ENCODE data around the gene RPA1. TPM values are rescaled to one million over a fixed set of nuclear protein-coding genes. Genes with fewer than 3 reads are reported as not detected.
"Not testable (repeated sequence)": the region's sequence is repeated elsewhere in the genome, so short reads cannot be mapped to it uniquely, and the experiment has no call there.

RPA1 gene
- polyA plus RNA-seq, 3 donors = 17.1 to 25.8 (median 23.6) TPM

DNA sequence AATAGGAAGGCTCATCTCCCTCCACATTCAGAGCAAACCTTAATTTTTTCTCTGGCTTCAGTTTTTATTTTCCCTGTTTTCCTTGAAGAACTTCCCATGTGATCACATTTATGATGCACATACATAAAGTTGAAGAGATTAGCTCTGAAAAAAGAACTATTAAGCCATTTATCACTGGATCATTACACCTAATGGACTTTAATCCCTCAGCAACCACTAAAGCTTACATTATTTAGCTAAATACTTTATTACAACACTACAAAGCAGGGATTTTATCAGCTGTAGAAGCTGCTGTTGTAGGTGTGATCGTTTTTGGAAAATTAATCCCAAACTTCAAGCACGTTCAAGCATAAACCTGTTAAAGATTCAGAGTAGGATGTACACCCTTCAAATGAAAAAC, 21.2 kb upstream of the RPA1 start:
- WGBS, 3 donors = 53 to 86% (median 84%) methylated on average over 2 of the region's 2 CpGs
- no peak overlapping the region for H3K27ac ChIP-seq (ENCODE audit: low read depth, low read length)

DNA sequence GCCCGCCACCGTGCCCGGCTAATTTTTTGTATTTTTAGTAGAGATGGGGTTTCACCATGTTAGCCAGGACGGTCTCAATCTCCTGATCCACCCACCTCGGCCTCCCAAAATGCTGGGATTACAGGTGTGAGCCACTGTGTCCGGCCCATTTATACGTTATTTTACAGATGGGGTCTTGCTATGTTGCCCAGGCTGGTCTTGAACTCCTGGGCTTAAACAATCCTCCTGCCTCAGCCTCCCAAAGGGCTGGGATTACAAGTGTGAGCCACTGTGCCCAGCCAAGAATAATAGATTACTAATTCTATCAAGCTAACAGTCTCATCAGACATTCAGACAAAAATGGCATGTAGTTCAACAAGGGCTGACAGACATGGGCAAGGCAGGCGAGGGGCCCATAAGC, 20.0 kb upstream of the RPA1 start:
- not testable (repeated sequence) for H3K27ac ChIP-seq (ENCODE audit: low read depth, low read length)
- WGBS, 3 donors = 97 to 99% (median 98%) methylated on average over 7 to 8 of the region's 8 CpGs

DNA sequence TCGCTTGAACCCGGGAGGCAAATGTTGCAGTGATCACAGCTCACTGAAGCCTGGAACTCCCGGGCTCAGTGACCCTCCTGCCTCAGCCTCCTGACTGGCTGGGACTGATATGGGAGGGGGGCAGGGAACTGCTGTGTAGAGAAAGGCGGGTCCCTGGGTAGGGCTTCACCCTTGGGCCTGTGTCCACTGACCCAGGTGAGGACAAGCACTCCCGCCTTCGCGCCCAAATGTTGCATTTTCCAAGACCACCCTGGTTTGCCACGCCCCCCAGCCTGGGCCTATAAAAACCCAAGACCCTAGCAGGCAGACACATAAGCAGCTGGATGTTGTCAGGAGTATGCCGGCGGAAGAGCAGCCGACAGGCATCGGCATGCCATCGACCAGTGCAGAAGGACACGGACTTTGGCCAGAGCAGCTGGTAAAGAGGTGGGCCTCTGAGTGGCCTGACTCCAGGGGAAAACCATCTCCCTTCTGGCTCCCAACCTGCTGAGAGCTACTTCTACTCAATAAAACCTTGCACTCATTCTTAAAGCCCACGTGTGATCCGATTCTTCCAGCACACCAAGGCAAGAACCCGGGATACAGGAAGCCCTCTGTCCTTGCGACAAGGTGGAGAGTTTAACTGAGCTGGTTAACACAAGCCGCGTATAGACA, 19.2 kb upstream of the RPA1 start:
- no peak overlapping the region for H3K27ac ChIP-seq (ENCODE audit: low read depth, low read length)
- WGBS, 3 donors = 83 to 93% (median 86%) methylated on average over 20 of the region's 20 CpGs

DNA sequence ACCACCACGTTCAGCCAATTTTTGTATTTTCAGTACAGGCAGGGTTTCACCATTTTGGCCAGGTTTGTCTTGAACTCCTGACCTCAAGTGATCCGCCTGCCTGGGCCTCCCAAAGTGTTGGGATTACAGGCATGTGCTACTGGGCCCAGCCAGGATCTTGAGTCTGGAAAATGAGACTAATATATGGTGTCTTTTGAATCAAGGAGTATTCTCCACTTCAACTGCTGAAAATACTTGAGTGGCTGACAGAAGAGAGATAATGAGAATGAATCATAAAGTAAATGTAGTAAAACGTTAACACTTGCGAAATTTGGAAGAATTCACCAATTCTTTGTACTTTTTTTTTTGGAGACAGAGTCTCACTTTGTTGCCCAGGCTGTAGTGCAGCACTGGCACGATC, 16.7 kb upstream of the RPA1 start:
- WGBS, 3 donors = 78 to 91% (median 79%) methylated on average over 5 of the region's 5 CpGs

DNA sequence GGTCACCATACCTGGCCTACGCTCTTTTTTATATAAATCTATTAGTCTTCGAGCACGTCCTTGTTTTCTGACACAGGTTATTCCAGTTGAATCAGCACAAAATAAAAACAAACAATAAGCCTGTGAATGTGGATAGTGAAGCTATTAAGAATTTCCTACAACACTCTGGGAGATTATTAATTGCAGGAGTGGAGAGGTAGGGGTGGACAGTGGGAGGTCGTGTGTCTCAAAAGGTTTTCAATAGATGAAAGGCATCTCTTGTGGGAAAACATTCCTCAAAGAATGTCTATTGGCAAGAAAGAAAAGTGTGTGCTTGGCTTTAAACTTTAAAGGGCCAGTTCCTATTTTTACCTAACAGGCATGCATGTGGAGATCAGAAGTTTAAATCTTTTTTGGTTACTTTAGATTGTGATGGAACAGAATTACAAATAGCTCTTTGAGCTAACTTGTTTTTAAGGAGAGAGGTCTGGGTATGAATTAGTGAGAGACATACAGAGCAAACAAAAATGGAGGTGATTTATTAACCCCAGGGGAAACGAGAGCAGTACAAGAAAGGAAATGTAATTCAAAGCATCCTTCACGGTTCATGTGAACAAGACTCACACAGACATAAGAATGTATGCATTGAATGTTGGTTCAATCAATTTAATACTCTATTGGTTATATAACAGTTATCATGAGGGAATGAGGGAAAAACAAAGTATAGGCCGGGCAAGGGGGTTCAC, 9.1 kb upstream of the RPA1 start:
- no peak overlapping the region for H3K27ac ChIP-seq (ENCODE audit: low read depth, low read length)
- 59 to 69% (median 68%) methylated on average over 7 of the region's 7 CpGs for WGBS, 3 donors

More for the DNA sequence above, 16.7 kb upstream of the RPA1 start:
- no peak overlapping the region for H3K27ac ChIP-seq (ENCODE audit: low read depth, low read length)

DNA sequence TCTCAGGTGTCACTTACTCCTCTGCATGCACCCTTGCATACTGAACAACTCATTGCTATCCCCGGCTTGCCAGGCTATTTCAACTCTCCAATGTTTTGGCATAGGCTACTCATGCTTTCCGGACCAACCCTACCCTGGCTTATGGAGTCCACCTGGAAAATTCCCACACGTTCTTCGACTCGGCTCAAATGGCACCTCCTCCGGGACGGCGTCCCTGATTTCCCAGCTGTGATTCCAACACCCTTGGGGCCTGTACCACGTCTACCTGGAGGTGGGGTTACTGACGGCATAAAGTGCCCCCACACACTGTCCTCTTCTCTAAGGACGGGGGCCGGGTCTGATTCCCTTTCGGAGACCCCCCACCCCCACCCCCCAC, 601 bp upstream of the RPA1 start:
- H3K27ac ChIP-seq (ENCODE audit: low read depth, low read length) = no peak overlapping the region
- WGBS, 3 donors = 1 to 2% (median 1%) methylated on average over 13 of the region's 13 CpGs

DNA sequence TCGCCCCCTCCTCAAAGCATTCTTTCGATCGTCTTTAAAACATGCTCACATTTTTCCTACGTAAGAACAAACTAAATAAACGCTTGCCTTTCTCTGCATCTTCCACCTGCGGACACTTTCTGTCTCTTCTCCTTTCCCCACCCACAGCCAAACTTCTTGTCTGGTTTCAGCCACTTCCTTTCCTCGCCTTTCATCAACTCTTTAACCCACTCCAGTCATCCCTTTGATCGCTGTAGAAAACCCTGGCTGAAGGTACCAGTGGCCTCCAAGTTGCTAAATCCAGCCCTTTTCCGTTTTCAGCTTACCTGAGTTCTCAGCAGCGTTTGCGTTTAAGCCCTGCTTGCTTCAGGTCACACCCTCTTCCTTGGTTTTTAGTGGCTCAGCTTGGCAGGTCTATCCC, 483 bp downstream of the RPA1 start:
- WGBS, 3 donors = 1% methylated on average over 11 of the region's 11 CpGs
- no peak overlapping the region for H3K27ac ChIP-seq (ENCODE audit: low read depth, low read length)

DNA sequence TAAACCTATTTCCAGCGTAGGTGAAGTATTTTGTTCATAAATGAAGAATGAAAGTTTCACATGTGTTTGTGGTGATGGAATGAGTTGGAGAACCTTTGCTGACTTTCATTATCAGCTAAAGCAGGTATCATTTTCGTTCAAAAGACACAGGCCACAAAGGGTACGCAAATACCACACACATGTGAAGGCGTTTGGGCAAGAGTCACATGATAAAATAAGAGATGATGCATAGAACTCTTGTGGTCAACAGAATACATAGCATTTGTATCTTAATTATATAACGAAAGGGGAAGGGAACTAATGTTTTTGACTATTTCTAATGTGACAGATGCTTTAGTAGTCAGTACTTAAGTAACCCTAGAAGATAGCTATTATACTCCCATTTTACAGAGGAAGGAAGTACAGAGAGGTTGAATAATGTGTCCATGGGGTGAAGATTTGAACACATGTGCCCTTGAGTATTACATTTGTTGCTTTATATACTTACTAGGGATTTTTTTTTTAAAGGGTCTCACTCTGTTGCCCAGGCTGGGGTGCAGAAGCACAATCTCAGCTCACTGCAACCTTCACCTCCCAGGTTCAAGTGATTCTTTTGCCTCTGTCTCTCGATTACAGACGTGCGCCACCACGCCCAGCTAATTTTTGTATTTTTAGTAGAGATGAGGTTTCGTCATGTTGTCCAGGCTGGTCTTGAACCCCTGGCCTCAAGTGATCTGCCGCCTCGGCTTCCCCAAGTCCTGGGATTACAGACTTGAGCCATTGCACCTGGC, 4.8 kb downstream of the RPA1 start:
- WGBS, 3 donors = 80 to 83% (median 83%) methylated on average over 12 of the region's 12 CpGs
- no peak overlapping the region for H3K27ac ChIP-seq (ENCODE audit: low read depth, low read length)

DNA sequence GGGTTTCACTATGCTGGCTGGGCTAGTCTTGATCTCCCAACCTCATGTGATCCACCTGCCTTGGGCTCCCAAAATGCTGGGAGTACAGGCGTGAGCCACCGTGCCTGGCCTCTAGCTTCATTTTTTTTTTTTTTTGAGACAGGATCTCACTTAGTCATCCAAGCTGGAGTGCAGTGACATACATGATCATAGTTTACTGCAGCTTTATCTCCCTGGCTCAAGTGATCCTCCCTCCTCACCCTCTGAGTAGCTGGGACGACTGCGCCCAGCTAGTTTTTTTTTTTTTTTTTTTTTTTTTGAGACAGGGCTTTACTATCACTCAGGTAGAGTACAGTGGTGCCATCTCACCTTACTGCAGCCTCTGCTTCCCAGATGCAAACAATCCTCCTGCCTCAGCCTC, 9.7 kb downstream of the RPA1 start:
- H3K27ac ChIP-seq (ENCODE audit: low read depth, low read length) = no peak overlapping the region
- WGBS, 3 donors = 93 to 100% (median 95%) methylated on average over 4 of the region's 4 CpGs

DNA sequence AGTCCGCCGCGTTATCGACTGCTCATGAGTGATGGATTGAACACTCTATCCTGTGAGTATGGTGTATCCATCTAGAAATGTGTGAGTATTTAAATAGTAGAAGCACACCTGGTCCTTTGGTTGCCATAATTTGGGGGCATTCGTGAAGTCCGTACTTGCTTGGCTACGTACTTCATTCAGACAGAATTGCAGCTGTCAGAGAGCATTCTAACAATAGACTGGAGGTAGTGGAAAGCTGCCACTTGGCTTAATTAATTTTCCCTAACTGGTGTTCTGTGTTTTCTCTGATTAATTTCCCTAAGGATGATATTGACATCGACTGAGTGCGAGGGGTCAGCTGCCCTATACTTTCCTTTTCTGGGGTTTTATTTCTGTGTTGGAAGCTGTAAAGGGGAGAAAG, 14.1 kb downstream of the RPA1 start:
- no peak overlapping the region for H3K27ac ChIP-seq (ENCODE audit: low read depth, low read length)
- WGBS, 3 donors = 90 to 95% (median 94%) methylated on average over 9 of the region's 9 CpGs

DNA sequence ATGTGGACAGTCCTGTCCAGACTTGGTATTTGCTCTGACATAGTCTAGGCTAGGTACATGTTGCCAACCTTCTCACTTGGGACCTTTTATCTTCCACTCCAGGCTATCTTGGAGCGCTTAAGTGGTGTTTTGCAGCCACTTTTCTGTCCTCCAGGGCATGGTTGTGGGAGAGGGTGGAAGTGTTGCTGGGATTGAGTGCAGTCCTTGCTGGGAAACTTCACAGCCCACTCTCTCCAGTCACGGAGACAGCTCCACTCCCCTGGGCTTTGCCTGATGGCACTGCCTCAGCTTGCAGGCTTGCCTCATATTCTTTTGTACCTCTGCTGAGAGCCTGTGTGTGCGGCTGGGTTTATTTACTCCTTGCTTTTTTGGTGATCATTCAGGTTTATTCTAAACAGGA, 17.4 kb downstream of the RPA1 start:
- 73 to 85% (median 82%) methylated on average over 3 of the region's 3 CpGs for WGBS, 3 donors
- no peak overlapping the region for H3K27ac ChIP-seq (ENCODE audit: low read depth, low read length)

DNA sequence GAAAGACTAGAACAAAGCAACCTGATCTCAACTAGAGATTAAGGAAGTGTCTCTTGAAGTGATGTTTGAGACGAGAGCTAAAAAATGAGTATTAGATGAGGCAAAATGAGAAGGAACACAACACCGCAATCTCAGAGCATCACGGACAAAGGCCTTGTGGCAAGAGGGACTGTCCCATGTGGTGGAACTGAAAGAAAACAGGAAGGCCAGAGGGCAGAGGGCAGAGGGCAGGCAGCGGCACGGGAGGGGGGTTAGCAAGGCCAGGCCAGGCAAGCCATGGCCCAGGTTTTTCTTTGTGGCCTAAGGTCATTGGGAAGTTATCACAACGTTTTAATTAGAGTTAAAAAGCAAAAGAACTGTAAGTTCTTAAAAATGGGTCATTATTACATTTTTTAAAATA, 22.5 kb downstream of the RPA1 start:
- no peak overlapping the region for H3K27ac ChIP-seq (ENCODE audit: low read depth, low read length)
- 67 to 84% (median 79%) methylated on average over 6 of the region's 6 CpGs for WGBS, 3 donors

DNA sequence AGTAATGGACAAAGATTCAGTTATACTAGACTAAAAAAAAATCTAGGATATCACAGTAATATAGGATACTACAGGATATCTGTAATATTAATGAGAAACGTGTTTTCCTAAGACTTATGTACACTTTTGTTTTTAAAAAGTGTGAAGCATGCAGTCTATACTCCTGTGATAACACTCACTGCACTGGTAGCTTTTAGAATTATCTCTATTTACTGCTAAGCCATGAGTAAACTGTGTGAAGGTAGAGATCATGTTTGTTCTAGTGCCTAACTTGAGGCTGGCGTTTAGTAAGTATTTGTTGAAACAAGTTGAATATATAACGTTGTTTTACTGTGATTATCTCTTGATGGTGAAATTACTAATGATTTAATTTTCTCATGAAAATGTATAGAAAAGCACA, 23.9 kb downstream of the RPA1 start:
- 71 to 89% (median 81%) methylated on average over 3 of the region's 3 CpGs for WGBS, 3 donors
- no peak overlapping the region for H3K27ac ChIP-seq (ENCODE audit: low read depth, low read length)

DNA sequence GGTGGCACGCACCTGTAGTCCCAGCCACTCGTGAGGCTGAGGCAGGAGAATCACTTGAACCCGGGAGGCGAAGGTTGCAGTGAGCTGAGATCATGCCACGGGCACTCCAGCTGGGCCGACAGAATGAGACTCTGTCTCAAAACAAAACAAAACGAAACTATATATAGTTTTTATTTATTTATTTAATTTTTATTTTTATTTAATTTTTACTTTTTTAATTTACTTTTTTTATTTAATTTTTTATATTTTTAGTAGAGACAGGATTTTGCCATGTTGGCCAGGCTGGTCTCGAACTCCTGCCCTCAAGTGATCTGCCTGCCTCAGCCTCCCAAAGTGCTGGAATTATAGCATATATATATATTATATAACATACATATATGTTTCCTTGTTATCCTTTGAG, 26.7 kb downstream of the RPA1 start:
- not testable (repeated sequence) for H3K27ac ChIP-seq (ENCODE audit: low read depth, low read length)
- WGBS, 3 donors = 94 to 97% (median 97%) methylated on average over 8 of the region's 8 CpGs

DNA sequence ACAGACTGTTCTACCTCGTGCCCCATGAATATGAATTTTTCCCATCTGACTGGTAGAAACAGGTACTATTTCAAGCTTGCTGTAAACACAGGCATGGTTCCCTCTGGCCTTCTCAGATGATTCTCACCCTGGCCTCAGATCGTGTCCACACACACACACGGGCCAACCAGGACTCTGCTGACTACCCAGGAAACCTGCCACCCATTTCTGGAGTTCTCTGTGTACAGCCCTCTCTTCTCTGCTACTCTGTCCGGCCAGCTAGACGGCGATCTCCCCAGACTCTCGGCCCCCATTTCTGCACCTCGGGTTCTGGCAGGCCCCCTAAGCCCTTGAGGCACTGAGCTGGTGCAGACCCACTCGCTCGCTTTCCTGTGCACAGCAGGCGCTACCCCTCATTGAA, 31.2 kb downstream of the RPA1 start:
- WGBS, 3 donors = 82 to 86% (median 85%) methylated on average over 11 of the region's 11 CpGs
- H3K27ac ChIP-seq (ENCODE audit: low read depth, low read length) = no peak overlapping the region

DNA sequence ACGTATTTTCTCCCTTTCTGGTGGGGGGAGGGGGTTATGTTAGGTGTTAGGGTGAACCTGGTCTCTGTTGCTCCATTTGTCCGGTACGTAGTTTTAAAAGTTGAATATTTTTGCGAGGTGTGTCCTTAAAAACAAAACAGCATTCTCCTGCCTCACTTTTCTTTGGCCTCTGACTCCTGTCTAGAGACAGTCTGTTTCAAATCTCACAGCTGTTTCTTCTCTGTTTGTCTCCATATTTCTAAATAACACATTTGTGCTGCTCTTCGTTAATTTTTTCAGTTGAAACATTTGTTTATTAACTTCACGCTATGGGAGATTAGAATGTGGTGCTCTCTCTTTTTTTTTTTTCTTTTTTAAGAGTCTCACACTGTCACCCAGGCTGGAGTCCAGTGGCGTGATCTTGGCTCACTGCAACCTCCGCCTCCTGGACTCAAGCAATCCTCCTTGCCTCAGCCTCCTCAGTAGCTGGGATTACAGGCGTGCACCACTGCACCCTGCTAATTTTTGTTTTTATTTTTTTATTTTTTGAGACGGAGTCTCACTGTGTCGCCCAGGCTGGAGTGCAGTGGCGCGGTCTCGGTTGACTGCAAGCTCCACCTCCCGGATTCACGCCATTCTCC, 31.7 kb downstream of the RPA1 start:
- WGBS, 3 donors = 85 to 89% (median 87%) methylated on average over 16 of the region's 16 CpGs
- no peak overlapping the region for H3K27ac ChIP-seq (ENCODE audit: low read depth, low read length)

DNA sequence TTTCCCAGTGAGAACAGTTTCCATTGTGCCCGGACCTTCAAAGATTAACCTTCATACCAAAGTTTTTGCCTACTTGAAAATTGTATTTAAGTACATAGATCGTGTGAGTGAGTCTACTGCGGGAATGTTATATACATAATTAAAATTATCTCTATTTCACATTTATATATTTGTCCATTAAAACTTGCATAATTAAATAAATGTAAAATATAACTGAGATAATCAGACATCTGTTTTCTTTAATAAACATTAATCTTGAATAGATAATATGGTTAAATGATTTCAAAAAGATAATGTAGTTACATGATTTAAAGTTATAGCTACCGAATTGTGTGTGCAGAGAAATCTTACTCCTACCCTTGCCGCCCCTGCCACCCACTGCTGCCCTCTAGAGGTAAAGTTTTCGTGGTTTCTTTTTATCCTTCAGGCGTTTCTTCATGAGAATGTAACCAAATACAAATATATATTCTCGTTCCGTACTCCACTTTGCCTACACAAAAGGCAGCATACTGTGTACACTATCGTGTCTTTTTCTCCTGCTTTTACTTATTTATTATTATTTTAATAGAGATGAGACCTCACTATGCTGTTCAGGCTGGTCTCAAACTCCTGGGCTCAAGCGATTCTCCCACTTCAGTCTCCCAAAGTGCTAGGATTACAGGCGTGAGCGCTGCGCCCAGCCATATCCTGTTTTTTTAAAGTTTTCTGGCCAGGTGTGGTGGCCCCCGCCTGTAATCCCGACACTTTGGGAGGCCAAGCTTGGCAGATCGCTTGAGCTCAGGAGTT, 35.6 kb downstream of the RPA1 start:
- no peak overlapping the region for H3K27ac ChIP-seq (ENCODE audit: low read depth, low read length)
- 62 to 72% (median 70%) methylated on average over 17 of the region's 17 CpGs for WGBS, 3 donors

DNA sequence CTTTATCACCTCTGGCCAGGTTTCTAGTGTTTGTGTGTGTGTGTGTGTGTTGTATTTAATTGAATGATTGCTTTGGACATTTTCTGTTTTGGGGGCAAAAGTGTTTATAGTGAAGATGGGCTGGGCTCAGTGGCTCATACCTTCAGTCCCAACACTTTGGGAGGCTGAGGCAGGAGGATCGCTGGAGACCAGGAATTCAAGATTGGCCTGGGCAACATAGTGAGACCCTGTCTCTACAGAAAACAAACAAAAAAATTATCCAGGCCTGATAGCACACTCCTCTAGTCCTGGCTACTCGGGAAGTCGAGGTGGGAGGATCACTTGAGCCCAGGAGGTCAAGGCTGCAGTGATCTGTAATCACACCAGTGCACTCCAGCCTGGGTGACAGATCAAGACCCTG, 37.5 kb downstream of the RPA1 start:
- 69 to 96% (median 84%) methylated on average over 3 of the region's 3 CpGs for WGBS, 3 donors
- no peak overlapping the region for H3K27ac ChIP-seq (ENCODE audit: low read depth, low read length)
